ENCODE data around the gene NOX5.

DNA sequence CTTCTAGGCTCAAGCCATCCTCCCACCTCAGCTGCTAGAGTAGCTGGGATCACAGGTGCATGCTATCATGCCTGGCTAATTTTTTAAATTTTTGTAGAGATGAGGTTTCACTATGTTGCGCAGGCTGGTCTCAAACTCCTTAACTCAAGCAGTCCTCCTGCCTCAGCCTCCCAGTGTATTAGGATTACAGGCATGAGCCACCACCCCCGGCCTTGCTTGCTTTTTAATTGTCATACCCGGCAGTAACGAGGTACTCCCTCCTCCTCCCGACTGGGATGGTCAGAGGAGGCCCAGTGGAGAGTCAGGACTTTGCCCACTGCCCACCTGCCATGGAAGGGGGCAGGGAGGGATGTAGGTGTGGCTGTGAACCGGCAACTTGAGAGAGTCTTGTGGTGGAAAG, 4.5 kb downstream of the NOX5 start:
- TF ChIP-seq, protein P1, sequence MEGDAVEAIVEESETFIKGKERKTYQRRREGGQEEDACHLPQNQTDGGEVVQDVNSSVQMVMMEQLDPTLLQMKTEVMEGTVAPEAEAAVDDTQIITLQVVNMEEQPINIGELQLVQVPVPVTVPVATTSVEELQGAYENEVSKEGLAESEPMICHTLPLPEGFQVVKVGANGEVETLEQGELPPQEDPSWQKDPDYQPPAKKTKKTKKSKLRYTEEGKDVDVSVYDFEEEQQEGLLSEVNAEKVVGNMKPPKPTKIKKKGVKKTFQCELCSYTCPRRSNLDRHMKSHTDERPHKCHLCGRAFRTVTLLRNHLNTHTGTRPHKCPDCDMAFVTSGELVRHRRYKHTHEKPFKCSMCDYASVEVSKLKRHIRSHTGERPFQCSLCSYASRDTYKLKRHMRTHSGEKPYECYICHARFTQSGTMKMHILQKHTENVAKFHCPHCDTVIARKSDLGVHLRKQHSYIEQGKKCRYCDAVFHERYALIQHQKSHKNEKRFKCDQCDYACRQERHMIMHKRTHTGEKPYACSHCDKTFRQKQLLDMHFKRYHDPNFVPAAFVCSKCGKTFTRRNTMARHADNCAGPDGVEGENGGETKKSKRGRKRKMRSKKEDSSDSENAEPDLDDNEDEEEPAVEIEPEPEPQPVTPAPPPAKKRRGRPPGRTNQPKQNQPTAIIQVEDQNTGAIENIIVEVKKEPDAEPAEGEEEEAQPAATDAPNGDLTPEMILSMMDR (conservative IDR thresholded peaks at IDR 0.05; ENCODE audit: low read depth, low read length), result no peak
- TF ChIP-seq EZH2 (IDR thresholded peaks at IDR 0.05; ENCODE audit: borderline replicate concordance, low read depth, low read length, poor library complexity, severe bottlenecking), result no peak
